PFSK-1 (cell line): ENCODE data around the gene CPTP.

Source experiments
- FOXP2 ChIP-seq: optimal IDR thresholded peaks from 2 replicates; pipeline ENCODE3; 2011; ENCODE audit warnings: borderline replicate concordance, control low read depth, inconsistent platforms; ENCODE audit not compliant: insufficient read depth; ENCODE audit errors: extremely low read length, extremely low read depth
- POLR2AphosphoS5 ChIP-seq: IDR thresholded peaks from 2 replicates; pipeline ENCODE4 v1.6.1; 2012; ENCODE audit warnings: low read depth, mild to moderate bottlenecking, control low read depth, low read length, moderate library complexity
- REST ChIP-seq, 2 experiments: IDR thresholded peaks; 2 replicates each; pipeline versions ENCODE4 v1.6.1 to v1.8.0; 2011 to 2012; ENCODE audit warnings: low read depth in 2 of 2, low read length in 2 of 2, control low read depth in 1 of 2, inconsistent platforms in 1 of 2, mild to moderate bottlenecking in 1 of 2, moderate library complexity in 1 of 2; ENCODE audit not compliant: insufficient read depth in 1 of 2
- SIN3A ChIP-seq: IDR thresholded peaks from 2 replicates; pipeline ENCODE4 v1.6.1; 2012; ENCODE audit warnings: mild to moderate bottlenecking, low read length, moderate library complexity, borderline replicate concordance; ENCODE audit not compliant: insufficient read depth
- TAF1 ChIP-seq: IDR thresholded peaks from 2 replicates; pipeline ENCODE4 v1.6.1; 2012; ENCODE audit warnings: low read length, control low read depth, borderline replicate concordance; ENCODE audit not compliant: insufficient read depth

The CPTP gene

GRCh38 chr1:1340185-1340584, 15.6 kb downstream of the CPTP start:
- TF ChIP-seq SIN3A (no peak), POLR2AphosphoS5 (no peak), FOXP2 (no peak), REST (IDR thresholded peaks at IDR 0.05; ENCODE audit: insufficient read depth in 1 of 2, low read depth in 2 of 2, low read length in 2 of 2) (no peak), TAF1 (no peak)

GRCh38 chr1:1340791-1341548, 16.4 kb downstream of the CPTP start:
- TF ChIP-seq FOXP2 (no peak), REST (IDR thresholded peaks at IDR 0.05; ENCODE audit: insufficient read depth in 1 of 2, low read depth in 2 of 2, low read length in 2 of 2) (no peak), TAF1 (no peak), SIN3A (no peak), POLR2AphosphoS5 (no peak)

GRCh38 chr1:1341549-1342021, 17.0 kb downstream of the CPTP start:
- TF ChIP-seq POLR2AphosphoS5 (no peak), SIN3A (no peak)

GRCh38 chr1:1342061-1342562, 17.5 kb downstream of the CPTP start:
- TF ChIP-seq FOXP2 (no peak), SIN3A (no peak), REST (IDR thresholded peaks at IDR 0.05; ENCODE audit: insufficient read depth in 1 of 2, low read depth in 2 of 2, low read length in 2 of 2) (no peak), TAF1 (no peak), POLR2AphosphoS5 (no peak)

- TF ChIP-seq FOXP2 (no peak), REST (IDR thresholded peaks at IDR 0.05; ENCODE audit: insufficient read depth in 1 of 2, low read depth in 2 of 2, low read length in 2 of 2) (no peak), POLR2AphosphoS5 (no peak), SIN3A (no peak), TAF1 (no peak)
Measured at GRCh38 chr1:1342584-1343115, 18.0 kb downstream of the CPTP start.
